HUES6 (cell line): ENCODE results near the gene TAL1.

ENCODE experiments used
- H3K27ac ChIP-seq: 2 replicates; pipeline ENCODE4 v1.7.0; 2013; ENCODE audit warnings: low read depth, mild to moderate bottlenecking, low read length, inconsistent platforms
- H3K27me3 ChIP-seq: 2 replicates; pipeline ENCODE4 v1.6.1; 2013; ENCODE audit warnings: low read length; ENCODE audit not compliant: control insufficient read depth, insufficient read depth
- H3K36me3 ChIP-seq: 2 replicates; pipeline ENCODE4 v1.6.1; 2013; ENCODE audit warnings: low read length; ENCODE audit not compliant: control insufficient read depth, insufficient read depth
- H3K4me1 ChIP-seq: 2 replicates; pipeline ENCODE4 v1.6.1; 2013; ENCODE audit warnings: low read length; ENCODE audit not compliant: control insufficient read depth, insufficient read depth
- H3K4me3 ChIP-seq: 2 replicates; pipeline ENCODE4 v1.5.1; 2013; ENCODE audit warnings: low read depth, low read length
- H3K9ac ChIP-seq: one replicate; pipeline ENCODE4 v1.6.1; 2013; ENCODE audit warnings: mild to moderate bottlenecking, low read length
- H3K9me3 ChIP-seq: 2 replicates; pipeline ENCODE4 v1.6.1; 2013; ENCODE audit warnings: low read depth, low read length; ENCODE audit not compliant: control insufficient read depth, insufficient read depth

Gene TAL1

GRCh38 chr1:47186267-47187185 is 45.5 kb downstream of the TAL1 start:
- Histone ChIP-seq H3K4me3 (no peak overlapping the region), H3K27me3 (peaks cover 28% of the 10 kb centered on the region), H3K9me3 (no peaks in the 10 kb centered on the region), H3K36me3 (no peaks in the 10 kb centered on the region), H3K9ac (no peak overlapping the region), H3K27ac (no peak overlapping the region), H3K4me1 (peaks cover 11% of the 10 kb centered on the region; the same call in 1 of the 2 replicates)

GRCh38 chr1:47184822-47185677 is 47.0 kb downstream of the TAL1 start:
- H3K4me1 ChIP-seq = peaks cover 5% of the 10 kb centered on the region; the same call in 1 of the 2 replicates
- H3K9me3 ChIP-seq = no peaks in the 10 kb centered on the region
- peaks cover 36% of the 10 kb centered on the region for H3K27me3 ChIP-seq
- no peaks in the 10 kb centered on the region for H3K36me3 ChIP-seq
- H3K9ac ChIP-seq = no peak overlapping the region
- no peak overlapping the region for H3K4me3 ChIP-seq
- H3K27ac ChIP-seq = no peak overlapping the region

- no peaks in the 10 kb centered on the region for H3K36me3 ChIP-seq
- H3K9me3 ChIP-seq = no peaks in the 10 kb centered on the region
- H3K27ac ChIP-seq = no peak overlapping the region
- H3K9ac ChIP-seq = no peak overlapping the region
- H3K4me1 ChIP-seq = no peaks in the 10 kb centered on the region
- peaks cover 38% of the 10 kb centered on the region for H3K27me3 ChIP-seq
- H3K4me3 ChIP-seq = no peak overlapping the region
These were observed 47.8 kb downstream of the TAL1 start for GRCh38 chr1:47184090-47184821.

- Histone ChIP-seq H3K4me1 (peaks cover 3% of the 10 kb centered on the region; the same call in 1 of the 2 replicates), H3K36me3 (no peaks in the 10 kb centered on the region), H3K27ac (no peak overlapping the region), H3K27me3 (peaks cover 34% of the 10 kb centered on the region), H3K4me3 (no peak overlapping the region), H3K9ac (no peak overlapping the region), H3K9me3 (no peaks in the 10 kb centered on the region)
These were observed 48.5 kb downstream of the TAL1 start for GRCh38 chr1:47183308-47184089.

- H3K9me3 ChIP-seq = no peaks in the 10 kb centered on the region
- no peak overlapping the region for H3K27ac ChIP-seq
- peaks cover 5% of the 10 kb centered on the region; the same call in 1 of the 2 replicates for H3K4me1 ChIP-seq
- H3K27me3 ChIP-seq = peaks cover 33% of the 10 kb centered on the region
- no peaks in the 10 kb centered on the region for H3K36me3 ChIP-seq
- H3K9ac ChIP-seq = no peak overlapping the region
- H3K4me3 ChIP-seq = no peak overlapping the region
These were observed 49.3 kb downstream of the TAL1 start for GRCh38 chr1:47182676-47183235.

- Histone ChIP-seq H3K27ac (no peak overlapping the region), H3K27me3 (peaks cover 33% of the 10 kb centered on the region), H3K9ac (no peak overlapping the region), H3K4me3 (no peak overlapping the region), H3K9me3 (no peaks in the 10 kb centered on the region), H3K36me3 (no peaks in the 10 kb centered on the region), H3K4me1 (peaks cover 5% of the 10 kb centered on the region; the same call in 1 of the 2 replicates)
These were observed 49.9 kb downstream of the TAL1 start for GRCh38 chr1:47181955-47182675.

- Histone ChIP-seq H3K9me3 (no peaks in the 10 kb centered on the region), H3K36me3 (no peaks in the 10 kb centered on the region), H3K4me1 (peaks cover 5% of the 10 kb centered on the region; the same call in 1 of the 2 replicates), H3K4me3 (no peak overlapping the region), H3K27ac (no peak overlapping the region), H3K27me3 (peaks cover 33% of the 10 kb centered on the region), H3K9ac (no peak overlapping the region)
These were observed 50.7 kb downstream of the TAL1 start for GRCh38 chr1:47181095-47181954.

GRCh38 chr1:47180603-47181094 is 51.4 kb downstream of the TAL1 start:
- H3K9ac ChIP-seq = no peak overlapping the region
- no peak overlapping the region for H3K4me3 ChIP-seq
- no peak overlapping the region for H3K27ac ChIP-seq
- H3K36me3 ChIP-seq = no peaks in the 10 kb centered on the region
- H3K27me3 ChIP-seq = peaks cover 31% of the 10 kb centered on the region
- H3K9me3 ChIP-seq = no peaks in the 10 kb centered on the region
- H3K4me1 ChIP-seq = peaks cover 5% of the 10 kb centered on the region; the same call in 1 of the 2 replicates
